Body of pancreas (tissue), 4 donors: ENCODE measurements around the gene SLX4IP. TPM values are rescaled to one million over a fixed set of nuclear protein-coding genes. Genes with fewer than 3 reads are reported as not detected.
A peak's percentile ranks its signal among the peaks of the same experiment; 100 is the strongest.
"Not testable (repeated sequence)": the region's sequence is repeated elsewhere in the genome, so short reads cannot be mapped to it uniquely, and the experiment has no call there.

Experiments
- ATAC-seq: fragments of 150-250 bp; one replicate; pipeline ENCODE4 v1.9.1; 2016
- DNase-seq, 4 donors: peaks; one replicate each; pipeline ENCODE4 v3.0.0-alpha.2; 2019
- H3K27ac ChIP-seq, 4 donors: fragments of 200-600 bp; sonication (generic); 1 replicate in 3 of 4; 2 replicates in 1 of 4; pipeline versions ENCODE4 v1.5.1 to v1.6.1; 2016 to 2019; ENCODE audit warnings: mild to moderate bottlenecking in 1 of 4, mixed read lengths in 1 of 4, moderate library complexity in 1 of 4
- H3K27me3 ChIP-seq, 2 donors: fragments of 200-600 bp; sonication (generic); one replicate each; pipeline ENCODE4 v1.6.0; 2016; ENCODE audit warnings: mild to moderate bottlenecking in 1 of 2
- H3K36me3 ChIP-seq, 2 donors: fragments of 200-600 bp; sonication (generic); replicated peaks in 1 of 2; 2 replicates each; pipeline ENCODE4 v1.5.1; 2016; ENCODE audit warnings: low read depth in 2 of 2; ENCODE audit not compliant: insufficient read depth in 1 of 2
- H3K4me1 ChIP-seq: fragments of 200-600 bp; sonication (generic); one replicate; pipeline ENCODE4 v1.6.0; 2016
- H3K4me3 ChIP-seq, 2 donors: fragments of 200-600 bp; sonication (generic); 1 replicate in 1 of 2; 2 replicates in 1 of 2; pipeline ENCODE4 v1.5.1; 2016 to 2019
- H3K9me3 ChIP-seq, 3 donors: fragments of 200-600 bp; sonication (generic); 1 replicate in 2 of 3; 2 replicates in 1 of 3; pipeline ENCODE4 v1.5.1; 2016
- CTCF ChIP-seq, 7 experiments: fragments of 450-650 bp in 4 of 7; fragments of 200-600 bp in 3 of 7; sonication (generic) in 3 of 7; IDR thresholded peaks; one replicate each; pipeline ENCODE4 v1.5.1; 2016 to 2019; ENCODE audit warnings: antibody characterized with exemption in 7 of 7
- POLR2A ChIP-seq, 3 donors: fragments of 450-650 bp; IDR thresholded peaks; one replicate each; pipeline ENCODE4 v1.6.1; 2016; ENCODE audit warnings: antibody characterized with exemption in 3 of 3, mild to moderate bottlenecking in 2 of 3
- WGBS, 2 donors: methylation state at CpG; one replicate each; pipeline ENCODE4 v1.1.5; 2017; 5-methylcytosine and 5-hydroxymethylcytosine counted together
- intact Hi-C: fragments of 100-400 bp; cut with DNase I; formaldehyde crosslinking; loops from one replicate; pipeline ENCODE4 v1.15.1; 2023
- total RNA-seq, 2 donors: library from RNA; depleted of rRNA; stranded (reverse); fragments of >200 nt; gene quantifications; one replicate each; pipeline ENCODE4 v1.1.0, GENCODE V29; 2016

SLX4IP gene
- total RNA-seq, 2 donors from 2014 or later: 4.3 to 4.7 TPM

GRCh38 chr20:10415013-10415650 lies 20.0 kb upstream of the SLX4IP start:
- Histone ChIP-seq H3K36me3 (peaks cover 0 to 2% of the 10 kb centered on the region in 2 donors), H3K4me1 (no peaks in the 10 kb centered on the region), H3K27ac (no peak overlapping the region), H3K4me3 (no peak overlapping the region), H3K9me3 (no peaks in the 10 kb centered on the region), H3K27me3 (no peaks in the 10 kb centered on the region)
- DNase-seq (no peak), ATAC-seq (no peak)
- TF ChIP-seq POLR2A (IDR thresholded peaks at IDR 0.05): no peak
- WGBS, 2 donors: 40 to 52% methylated on average over 3 of the region's 3 CpGs
- intact Hi-C loops: no loop called here

- 88 to 100% methylated on average over 2 of the region's 2 CpGs for WGBS, 2 donors
- intact Hi-C loops, ATAC-seq: not testable (repeated sequence)
These were observed 17.9 kb upstream of the SLX4IP start for GRCh38 chr20:10417218-10417617.

GRCh38 chr20:10419550-10420133 lies 15.5 kb upstream of the SLX4IP start:
- no peak for TF ChIP-seq CTCF (IDR thresholded peaks at IDR 0.05)
- no peak for TF ChIP-seq POLR2A (IDR thresholded peaks at IDR 0.05)
- Histone ChIP-seq H3K4me3 (no peak overlapping the region), H3K4me1 (peaks cover 19% of the 10 kb centered on the region), H3K27me3 (no peaks in the 10 kb centered on the region), H3K9me3 (no peaks in the 10 kb centered on the region), H3K27ac (no peak overlapping the region), H3K36me3 (no peaks in the 10 kb centered on the region)
- no peak for DNase-seq
- ATAC-seq: no peak
- intact Hi-C loops: no loop called here
- 86 to 88% methylated on average over 5 of the region's 5 CpGs for WGBS, 2 donors

More at GRCh38 chr20:10417218-10417617, 17.9 kb upstream of the SLX4IP start:
- H3K27ac ChIP-seq, H3K36me3 ChIP-seq, H3K9me3 ChIP-seq, DNase-seq, H3K4me3 ChIP-seq, H3K27me3 ChIP-seq, H3K4me1 ChIP-seq: not testable (repeated sequence)

- no peaks in the 10 kb centered on the region for H3K9me3 ChIP-seq
- WGBS, 2 donors: 28 to 31% methylated on average over 2 of the region's 2 CpGs
- DNase-seq: no peak
These were observed 11.4 kb upstream of the SLX4IP start for GRCh38 chr20:10423735-10424134.

GRCh38 chr20:10427060-10427692 lies 7.9 kb upstream of the SLX4IP start:
- H3K4me3 ChIP-seq: no peak overlapping the region
- DNase-seq: peak; percentile 56 to 71 (median 64)
- H3K4me1 ChIP-seq: peaks cover 33% of the 10 kb centered on the region
- H3K27ac ChIP-seq: no peak overlapping the region
- TF ChIP-seq CTCF (IDR thresholded peaks at IDR 0.05) (peak; percentile 46 to 82 (median 74)), POLR2A (IDR thresholded peaks at IDR 0.05) (no peak)
- ATAC-seq: peak; percentile 60
- intact Hi-C loops: loop anchor here (5.0 kb wide), 1 partner anchor 445 kb away; no protein-coding TSS in a partner anchor
- no peaks in the 10 kb centered on the region for H3K9me3 ChIP-seq
- H3K27me3 ChIP-seq: no peaks in the 10 kb centered on the region
- 10 to 11% methylated on average over 3 of the region's 3 CpGs for WGBS, 2 donors
- H3K36me3 ChIP-seq: no peaks in the 10 kb centered on the region

More at GRCh38 chr20:10423735-10424134, 11.4 kb upstream of the SLX4IP start:
- intact Hi-C loops: no loop called here
- H3K4me1 ChIP-seq: peaks cover 29% of the 10 kb centered on the region
- no peak for TF ChIP-seq POLR2A (IDR thresholded peaks at IDR 0.05)
- TF ChIP-seq CTCF (IDR thresholded peaks at IDR 0.05): no peak
- H3K4me3 ChIP-seq: no peak overlapping the region
- H3K36me3 ChIP-seq: no peaks in the 10 kb centered on the region
- H3K27ac ChIP-seq: peak overlapping the region in 2 of 4 donors; percentile 43 to 53
- no peaks in the 10 kb centered on the region for H3K27me3 ChIP-seq
- peak; percentile 35 for ATAC-seq
